Right lobe of liver (tissue), 6 donors: ENCODE data around the gene TTLL12. TPM values are rescaled to one million over a fixed set of nuclear protein-coding genes. Genes with fewer than 3 reads are reported as not detected.

Source experiments
- ATAC-seq, 4 donors: fragments of 200-7000 bp; cut with Tn5 transposase; one replicate each; pipeline ENCODE4 v1.9.1; 2020; ENCODE audit warnings: mild to moderate bottlenecking in 4 of 4, moderate library complexity in 4 of 4
- DNase-seq, 3 donors: peaks; one replicate each; pipeline ENCODE4 v3.0.0-alpha.2; 2020
- H3K27ac ChIP-seq, 3 donors: fragments of 200-600 bp; one replicate each; pipeline ENCODE4 v1.8.0; 2022
- H3K27me3 ChIP-seq, 2 donors: fragments of 200-600 bp; one replicate each; pipeline ENCODE4 v1.8.0; 2022
- H3K36me3 ChIP-seq, 4 donors: fragments of 200-600 bp; sonication (generic) in 1 of 4; one replicate each; pipeline versions ENCODE4 v1.5.1 to v1.8.0; 2017 to 2022; ENCODE audit warnings: control low read depth in 1 of 4
- H3K4me1 ChIP-seq, 4 donors: fragments of 200-600 bp; sonication (generic) in 1 of 4; one replicate each; pipeline versions ENCODE4 v1.5.1 to v1.8.0; 2017 to 2022; ENCODE audit warnings: control low read depth in 1 of 4
- H3K4me3 ChIP-seq, 3 donors: fragments of 200-600 bp; one replicate each; pipeline ENCODE4 v1.8.0; 2022
- H3K9me3 ChIP-seq, 4 donors: fragments of 200-600 bp; sonication (generic) in 1 of 4; one replicate each; pipeline versions ENCODE4 v1.5.1 to v1.8.0; 2017 to 2022; ENCODE audit warnings: control low read depth in 1 of 4
- CTCF ChIP-seq, 4 donors: fragments of 200-600 bp in 3 of 4; fragments of 450-650 bp in 1 of 4; IDR thresholded peaks; one replicate each; pipeline versions ENCODE4 v1.5.1 to v1.8.0; 2016 to 2022; ENCODE audit warnings: antibody characterized with exemption in 4 of 4, mild to moderate bottlenecking in 2 of 4
- POLR2A ChIP-seq: fragments of 450-650 bp; IDR thresholded peaks from one replicate; pipeline ENCODE4 v1.6.1; 2017; ENCODE audit warnings: antibody characterized with exemption, mild to moderate bottlenecking
- WGBS: methylation state at CpG from one replicate; pipeline ENCODE4 v1.1.6; 2018; ENCODE audit warnings: low coverage, low lambda C conversion rate; ENCODE audit not compliant: insufficient coverage; ENCODE audit errors: missing lambda C conversion rate; 5-methylcytosine and 5-hydroxymethylcytosine counted together
- intact Hi-C, 2 donors: fragments of 100-400 bp; cut with DNase I; formaldehyde crosslinking; loops; one replicate each; pipeline versions ENCODE4 v1.11.2 to v1.14.1; 2022
- total RNA-seq, 6 experiments: library from RNA; depleted of rRNA in 2 of 6; stranded (reverse); fragments of >200 nt in 2 of 6; fragmentation: NEBNext Ultra II Directional in 3 of 6; extraction: Animal tissue kit (Norgen Biotek cat#: 25700) in 3 of 6; gene quantifications; one replicate each; pipeline versions ENCODE4 v1.1.0 to v1.2.4, GENCODE V29; 2016 to 2023
- donor health status: DM: no; HTN: yes; CAD: no.
- donor health status: DM: no; HTN: no; CAD: no.
- donor health status: DM: no; HTN: no; CAD: no.
- donor health status: DM: no; HTN: yes; CAD: no.
- donor health status: DM: no; HTN: yes; CAD: no.

Gene TTLL12
- total RNA-seq, 6 experiments from 2014 or later: 18.6 to 43.5 (median 24.4) TPM

- H3K36me3 ChIP-seq: peaks cover 0 to 20% (median 8%) of the 10 kb centered on the region in 4 donors
- WGBS: 64% methylated on average over 7 of the region's 17 CpGs
- H3K27ac ChIP-seq: no peak overlapping the region
- H3K4me3 ChIP-seq: no peak overlapping the region
- intact Hi-C loops: no loop called here
- no peaks in the 10 kb centered on the region for H3K4me1 ChIP-seq
- no peaks in the 10 kb centered on the region for H3K27me3 ChIP-seq
- H3K9me3 ChIP-seq: no peaks in the 10 kb centered on the region
- TF ChIP-seq CTCF (IDR thresholded peaks at IDR 0.05) (no peak), POLR2A (no peak)
- no peak for DNase-seq
- ATAC-seq: no peak
Observed at GRCh38 chr22:43131773-43132501, 55.0 kb downstream of the TTLL12 start.

- Histone ChIP-seq H3K4me1 (peaks cover 0 to 11% (median 2%) of the 10 kb centered on the region in 4 donors), H3K9me3 (no peaks in the 10 kb centered on the region), H3K27me3 (no peaks in the 10 kb centered on the region), H3K27ac (no peak overlapping the region), H3K4me3 (no peak overlapping the region), H3K36me3 (peaks cover 0 to 9% (median 2%) of the 10 kb centered on the region in 4 donors)
- intact Hi-C loops: loop anchor here in 1 of 2 donors (10.0 kb wide), 1 partner anchor 65 kb away; no protein-coding TSS in a partner anchor
- DNase-seq (no peak), ATAC-seq (no peak)
- 63% methylated on average over 9 of the region's 16 CpGs for WGBS
- TF ChIP-seq POLR2A: no peak
- TF ChIP-seq CTCF (IDR thresholded peaks at IDR 0.05): no peak
Observed at GRCh38 chr22:43129426-43130425, 57.2 kb downstream of the TTLL12 start.

GRCh38 chr22:43128928-43129424 is 58.0 kb downstream of the TTLL12 start:
- no peaks in the 10 kb centered on the region for H3K9me3 ChIP-seq
- no peak for TF ChIP-seq CTCF (IDR thresholded peaks at IDR 0.05)
- ATAC-seq (no peak), DNase-seq (no peak)
- intact Hi-C loops: loop anchor here in 1 of 2 donors (10.0 kb wide), 1 partner anchor 64 kb away; no protein-coding TSS in a partner anchor
- peaks cover 0 to 9% (median 0%) of the 10 kb centered on the region in 4 donors for H3K36me3 ChIP-seq
- H3K27me3 ChIP-seq: no peaks in the 10 kb centered on the region
- 60% methylated on average over 1 of the region's 20 CpGs for WGBS
- H3K4me1 ChIP-seq: peaks cover 0 to 11% (median 2%) of the 10 kb centered on the region in 4 donors
- no peak overlapping the region for H3K4me3 ChIP-seq
- no peak overlapping the region for H3K27ac ChIP-seq

GRCh38 chr22:43128116-43128515 is 58.8 kb downstream of the TTLL12 start:
- intact Hi-C loops: loop anchor here in 1 of 2 donors (10.0 kb wide), 1 partner anchor 63 kb away; no protein-coding TSS in a partner anchor
- Histone ChIP-seq H3K27me3 (no peaks in the 10 kb centered on the region), H3K4me3 (no peak overlapping the region), H3K9me3 (no peaks in the 10 kb centered on the region), H3K27ac (no peak overlapping the region), H3K4me1 (peaks cover 0 to 11% (median 2%) of the 10 kb centered on the region in 4 donors), H3K36me3 (peaks cover 0 to 7% (median 0%) of the 10 kb centered on the region in 4 donors)
- no peak for ATAC-seq
- 47% methylated on average over 3 of the region's 13 CpGs for WGBS
- TF ChIP-seq CTCF (IDR thresholded peaks at IDR 0.05): no peak
- no peak for TF ChIP-seq POLR2A
- DNase-seq: no peak
